Measurements from ENCODE around the gene XPR1.

Gene XPR1

DNA sequence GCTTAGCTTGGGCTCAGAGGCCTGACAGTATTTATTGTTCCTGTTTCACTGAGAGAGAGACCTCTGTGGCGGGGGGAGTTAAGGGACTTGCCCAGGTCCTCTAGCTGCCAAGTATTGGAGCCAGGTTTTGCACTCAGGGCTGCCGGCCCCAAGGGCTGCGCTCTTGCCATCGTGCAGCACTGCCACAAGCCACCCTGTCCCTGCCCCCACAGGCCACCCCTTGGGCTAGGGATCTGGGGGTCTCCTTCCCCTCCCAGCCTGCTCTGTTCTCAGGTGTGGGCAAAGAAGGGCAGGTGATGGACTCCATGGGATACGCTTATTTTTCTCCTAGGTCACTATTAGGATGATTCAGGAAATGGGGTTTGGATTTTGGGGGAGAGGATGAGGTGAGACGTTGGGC is 289.6 kb downstream of the XPR1 start:
- Histone ChIP-seq H3K4me1 (ENCODE audit: insufficient read depth, low read length) (peaks cover 24% of the 10 kb centered on the region), H3K9me3 (ENCODE audit: low read length) (no peaks in the 10 kb centered on the region), H3K36me3 (ENCODE audit: insufficient read depth, low read length) (peaks cover 16% of the 10 kb centered on the region)

GRCh38 chr1:180921891-180922630 is 290.2 kb downstream of the XPR1 start:
- Histone ChIP-seq H3K9ac (ENCODE audit: low read length) (no peak overlapping the region), H3K4me1 (ENCODE audit: insufficient read depth, low read length) (peaks cover 31% of the 10 kb centered on the region), H3K4me3 (ENCODE audit: low read depth in 1 of 2, low read length in 2 of 2) (no peak overlapping the region), H3K27me3 (ENCODE audit: control insufficient read depth in 1 of 2, insufficient read depth in 2 of 2, low read length in 2 of 2) (no peaks in the 10 kb centered on the region), H3K27ac (ENCODE audit: low read depth, low read length) (no peak overlapping the region), H3K9me3 (ENCODE audit: low read length) (no peaks in the 10 kb centered on the region), H3K36me3 (ENCODE audit: insufficient read depth, low read length) (peaks cover 9% of the 10 kb centered on the region)

More for the DNA sequence above, 289.6 kb downstream of the XPR1 start:
- Histone ChIP-seq H3K27ac (ENCODE audit: low read depth, low read length) (no peak overlapping the region), H3K27me3 (ENCODE audit: control insufficient read depth in 1 of 2, insufficient read depth in 2 of 2, low read length in 2 of 2) (no peaks in the 10 kb centered on the region), H3K4me3 (ENCODE audit: low read depth in 1 of 2, low read length in 2 of 2) (no peak overlapping the region), H3K9ac (ENCODE audit: low read length) (no peak overlapping the region)

GRCh38 chr1:180922631-180923015 is 290.8 kb downstream of the XPR1 start:
- Histone ChIP-seq H3K9me3 (ENCODE audit: low read length) (no peaks in the 10 kb centered on the region), H3K9ac (ENCODE audit: low read length) (no peak overlapping the region), H3K36me3 (ENCODE audit: insufficient read depth, low read length) (peaks cover 4% of the 10 kb centered on the region), H3K27me3 (ENCODE audit: control insufficient read depth in 1 of 2, insufficient read depth in 2 of 2, low read length in 2 of 2) (no peaks in the 10 kb centered on the region), H3K27ac (ENCODE audit: low read depth, low read length) (no peak overlapping the region), H3K4me1 (ENCODE audit: insufficient read depth, low read length) (peaks cover 37% of the 10 kb centered on the region), H3K4me3 (ENCODE audit: low read depth in 1 of 2, low read length in 2 of 2) (no peak overlapping the region)

DNA sequence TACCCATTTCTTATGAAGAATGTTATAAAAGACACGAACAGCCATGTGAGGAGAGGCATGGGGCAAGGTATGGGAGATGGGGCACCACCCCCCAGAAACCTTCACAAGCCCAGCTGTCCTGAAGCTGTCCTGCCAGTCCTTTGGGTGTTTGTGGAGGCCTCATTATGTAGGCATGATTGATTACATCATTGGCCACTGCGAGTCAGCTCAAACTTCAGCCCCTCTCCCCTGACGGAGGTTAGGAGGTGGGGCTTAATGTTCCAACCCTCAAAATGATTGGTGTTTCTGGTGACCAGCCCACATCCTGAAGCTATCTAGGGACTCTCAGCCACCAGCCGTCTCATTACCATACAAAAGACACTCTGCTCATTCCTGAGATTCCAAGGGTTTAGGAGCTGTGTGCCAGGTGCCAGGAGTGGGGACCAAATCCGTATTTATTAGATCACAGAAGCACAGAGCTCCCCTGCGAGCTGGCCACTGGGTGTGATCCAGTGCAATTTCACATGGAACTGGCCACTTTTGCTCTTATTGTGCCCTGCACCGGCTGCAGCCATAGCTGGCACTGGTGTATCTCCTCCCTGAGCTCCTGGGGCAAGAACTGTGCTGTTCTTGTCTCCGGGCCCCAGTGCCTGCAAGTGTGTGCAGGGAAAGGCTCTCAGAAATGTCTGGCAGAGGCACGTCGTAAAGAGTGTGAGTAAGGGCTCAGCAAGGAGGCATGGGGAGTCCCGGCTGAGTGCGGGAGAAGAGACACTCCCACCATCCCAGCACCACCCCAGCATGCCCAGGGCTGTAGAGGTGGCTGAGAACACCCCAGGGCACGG is 291.4 kb downstream of the XPR1 start:
- Histone ChIP-seq H3K27ac (ENCODE audit: low read depth, low read length) (no peak overlapping the region), H3K27me3 (ENCODE audit: control insufficient read depth in 1 of 2, insufficient read depth in 2 of 2, low read length in 2 of 2) (no peaks in the 10 kb centered on the region), H3K4me3 (ENCODE audit: low read depth in 1 of 2, low read length in 2 of 2) (no peak overlapping the region), H3K9me3 (ENCODE audit: low read length) (no peaks in the 10 kb centered on the region), H3K4me1 (ENCODE audit: insufficient read depth, low read length) (peaks cover 43% of the 10 kb centered on the region), H3K36me3 (ENCODE audit: insufficient read depth, low read length) (no peaks in the 10 kb centered on the region), H3K9ac (ENCODE audit: low read length) (no peak overlapping the region)

GRCh38 chr1:180923887-180924286 is 292.1 kb downstream of the XPR1 start:
- peaks cover 49% of the 10 kb centered on the region for H3K4me1 ChIP-seq (ENCODE audit: insufficient read depth, low read length)
- H3K27ac ChIP-seq (ENCODE audit: low read depth, low read length) = no peak overlapping the region
- H3K27me3 ChIP-seq (ENCODE audit: control insufficient read depth in 1 of 2, insufficient read depth in 2 of 2, low read length in 2 of 2) = no peaks in the 10 kb centered on the region
- peaks cover 1% of the 10 kb centered on the region for H3K36me3 ChIP-seq (ENCODE audit: insufficient read depth, low read length)
- H3K9ac ChIP-seq (ENCODE audit: low read length) = no peak overlapping the region
- no peak overlapping the region for H3K4me3 ChIP-seq (ENCODE audit: low read depth in 1 of 2, low read length in 2 of 2)
- H3K9me3 ChIP-seq (ENCODE audit: low read length) = no peaks in the 10 kb centered on the region

GRCh38 chr1:180924939-180925338 is 293.1 kb downstream of the XPR1 start:
- Histone ChIP-seq H3K4me1 (ENCODE audit: insufficient read depth, low read length) (peaks cover 60% of the 10 kb centered on the region), H3K9ac (ENCODE audit: low read length) (no peak overlapping the region), H3K4me3 (ENCODE audit: low read depth in 1 of 2, low read length in 2 of 2) (no peak overlapping the region), H3K27me3 (ENCODE audit: control insufficient read depth in 1 of 2, insufficient read depth in 2 of 2, low read length in 2 of 2) (no peaks in the 10 kb centered on the region), H3K27ac (ENCODE audit: low read depth, low read length) (peak overlapping the region; percentile 88), H3K9me3 (ENCODE audit: low read length) (no peaks in the 10 kb centered on the region), H3K36me3 (ENCODE audit: insufficient read depth, low read length) (peaks cover 12% of the 10 kb centered on the region)

- Histone ChIP-seq H3K4me3 (ENCODE audit: low read depth in 1 of 2, low read length in 2 of 2) (no peak overlapping the region), H3K9ac (ENCODE audit: low read length) (no peak overlapping the region), H3K27ac (ENCODE audit: low read depth, low read length) (peak overlapping the region; percentile 88)
Measured at GRCh38 chr1:180925471-180926051, 293.7 kb downstream of the XPR1 start.

GRCh38 chr1:180926164-180926981 is 294.6 kb downstream of the XPR1 start:
- Histone ChIP-seq H3K4me1 (ENCODE audit: insufficient read depth, low read length) (peaks cover 60% of the 10 kb centered on the region), H3K9me3 (ENCODE audit: low read length) (no peaks in the 10 kb centered on the region), H3K9ac (ENCODE audit: low read length) (peak overlapping the region; percentile 23), H3K27ac (ENCODE audit: low read depth, low read length) (peak overlapping the region; percentile 88), H3K27me3 (ENCODE audit: control insufficient read depth in 1 of 2, insufficient read depth in 2 of 2, low read length in 2 of 2) (no peaks in the 10 kb centered on the region), H3K36me3 (ENCODE audit: insufficient read depth, low read length) (peaks cover 12% of the 10 kb centered on the region), H3K4me3 (ENCODE audit: low read depth in 1 of 2, low read length in 2 of 2) (peak overlapping the region in 1 of 2 donors; percentile 32)

More at GRCh38 chr1:180925471-180926051, 293.7 kb downstream of the XPR1 start:
- Histone ChIP-seq H3K27me3 (ENCODE audit: control insufficient read depth in 1 of 2, insufficient read depth in 2 of 2, low read length in 2 of 2) (no peaks in the 10 kb centered on the region), H3K4me1 (ENCODE audit: insufficient read depth, low read length) (peaks cover 60% of the 10 kb centered on the region), H3K9me3 (ENCODE audit: low read length) (no peaks in the 10 kb centered on the region), H3K36me3 (ENCODE audit: insufficient read depth, low read length) (peaks cover 12% of the 10 kb centered on the region)

DNA sequence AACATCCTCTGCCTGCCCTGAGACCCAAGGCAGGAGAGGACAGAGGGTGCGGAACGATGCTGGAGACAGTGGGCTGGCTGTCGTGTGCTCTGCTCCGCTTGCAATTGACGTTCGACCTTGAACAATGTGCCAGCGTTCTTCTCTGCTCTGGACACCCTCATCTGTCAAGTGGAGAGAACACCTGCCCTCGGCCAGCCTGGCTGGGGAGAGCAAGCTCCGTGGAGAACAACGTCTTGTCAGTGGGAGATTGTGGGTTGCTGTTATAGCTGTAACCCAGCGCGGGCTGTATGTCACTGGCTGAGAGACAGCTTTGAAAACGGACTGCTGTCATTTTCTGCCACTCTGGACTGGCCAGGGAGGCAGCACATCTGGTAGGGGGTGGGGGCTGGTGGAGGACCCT is 295.5 kb downstream of the XPR1 start:
- Histone ChIP-seq H3K36me3 (ENCODE audit: insufficient read depth, low read length) (peaks cover 12% of the 10 kb centered on the region), H3K27ac (ENCODE audit: low read depth, low read length) (peak overlapping the region; percentile 88), H3K4me1 (ENCODE audit: insufficient read depth, low read length) (peaks cover 60% of the 10 kb centered on the region), H3K27me3 (ENCODE audit: control insufficient read depth in 1 of 2, insufficient read depth in 2 of 2, low read length in 2 of 2) (no peaks in the 10 kb centered on the region), H3K4me3 (ENCODE audit: low read depth in 1 of 2, low read length in 2 of 2) (no peak overlapping the region), H3K9ac (ENCODE audit: low read length) (no peak overlapping the region), H3K9me3 (ENCODE audit: low read length) (no peaks in the 10 kb centered on the region)

DNA sequence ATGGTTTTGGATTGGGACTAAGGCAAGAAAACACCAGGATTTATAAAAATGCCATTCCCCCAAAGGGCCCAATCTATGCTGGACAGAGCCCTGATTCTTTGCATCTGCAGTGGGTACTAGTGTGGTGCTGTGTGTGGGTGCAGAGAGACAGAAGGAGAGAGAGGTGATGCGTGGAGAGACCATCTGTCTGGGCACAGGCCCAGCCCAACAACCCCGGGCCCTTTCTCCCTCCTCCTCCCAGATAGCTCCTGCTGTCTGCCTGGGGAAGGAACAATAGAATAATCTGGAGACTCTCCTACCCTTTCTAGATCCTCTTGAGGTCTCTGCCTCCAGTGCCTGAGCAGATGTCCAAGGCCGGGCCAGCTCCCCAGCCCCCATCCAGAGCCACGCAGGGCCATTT is 296.0 kb downstream of the XPR1 start:
- H3K27me3 ChIP-seq (ENCODE audit: control insufficient read depth in 1 of 2, insufficient read depth in 2 of 2, low read length in 2 of 2) = no peaks in the 10 kb centered on the region
- peaks cover 58% of the 10 kb centered on the region for H3K4me1 ChIP-seq (ENCODE audit: insufficient read depth, low read length)
- H3K27ac ChIP-seq (ENCODE audit: low read depth, low read length) = peak overlapping the region; percentile 88
- H3K4me3 ChIP-seq (ENCODE audit: low read depth in 1 of 2, low read length in 2 of 2) = no peak overlapping the region
- peaks cover 12% of the 10 kb centered on the region for H3K36me3 ChIP-seq (ENCODE audit: insufficient read depth, low read length)
- H3K9ac ChIP-seq (ENCODE audit: low read length) = no peak overlapping the region
- no peaks in the 10 kb centered on the region for H3K9me3 ChIP-seq (ENCODE audit: low read length)
